ENCODE results near the gene PPM1H.
"Not testable (repeated sequence)": the region's sequence is repeated elsewhere in the genome, so short reads cannot be mapped to it uniquely, and the experiment has no call there.

PPM1H gene

GRCh38 chr12:62834971-62835547 lies 99.9 kb downstream of the PPM1H start:
- DNase-seq (ENCODE audit: low spot score), result no peak

- DNase-seq (ENCODE audit: low spot score), result no peak
Observed at GRCh38 chr12:62834406-62834805, 100.5 kb downstream of the PPM1H start.

DNA sequence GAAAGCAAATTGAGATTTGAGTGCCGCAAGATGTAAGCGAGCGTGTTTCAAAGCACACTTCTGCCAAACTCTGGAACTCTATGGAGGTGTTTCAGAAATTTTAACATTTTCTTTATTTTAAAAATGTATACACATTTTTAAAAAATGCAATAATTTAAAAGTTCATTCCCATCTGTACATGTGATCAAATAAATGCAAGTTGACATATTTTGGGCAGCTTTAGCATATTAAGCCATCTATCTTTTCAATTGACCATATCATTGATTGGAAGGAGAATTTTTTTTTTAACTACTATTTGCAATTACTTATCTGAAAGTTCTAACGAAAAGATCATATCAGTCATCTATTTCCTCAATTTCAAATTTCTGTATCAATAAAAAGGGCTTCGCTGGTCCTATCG lies 101.3 kb downstream of the PPM1H start:
- no peak for DNase-seq (ENCODE audit: low spot score)

DNA sequence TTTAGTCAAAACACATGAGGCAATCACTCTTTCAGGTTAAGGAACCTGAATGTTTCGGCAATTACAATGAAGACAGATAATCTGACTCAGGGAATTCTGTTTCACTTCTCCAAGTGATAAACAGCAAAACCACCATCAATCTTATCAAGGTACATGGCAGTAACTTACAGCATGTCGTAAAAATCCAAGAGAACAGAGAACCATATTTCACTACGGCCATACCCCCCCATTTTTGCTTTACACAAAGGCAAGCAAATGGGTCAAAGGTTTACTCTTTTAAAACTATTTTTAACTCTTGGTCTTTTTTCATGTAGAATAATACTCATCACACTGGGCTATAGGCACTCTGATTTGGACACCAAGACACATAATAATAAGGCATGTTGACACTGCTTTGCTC lies 102.4 kb downstream of the PPM1H start:
- no peak for DNase-seq (ENCODE audit: low spot score)

- DNase-seq (ENCODE audit: low spot score), result no peak
Observed at GRCh38 chr12:62832027-62832426, 102.9 kb downstream of the PPM1H start.

DNA sequence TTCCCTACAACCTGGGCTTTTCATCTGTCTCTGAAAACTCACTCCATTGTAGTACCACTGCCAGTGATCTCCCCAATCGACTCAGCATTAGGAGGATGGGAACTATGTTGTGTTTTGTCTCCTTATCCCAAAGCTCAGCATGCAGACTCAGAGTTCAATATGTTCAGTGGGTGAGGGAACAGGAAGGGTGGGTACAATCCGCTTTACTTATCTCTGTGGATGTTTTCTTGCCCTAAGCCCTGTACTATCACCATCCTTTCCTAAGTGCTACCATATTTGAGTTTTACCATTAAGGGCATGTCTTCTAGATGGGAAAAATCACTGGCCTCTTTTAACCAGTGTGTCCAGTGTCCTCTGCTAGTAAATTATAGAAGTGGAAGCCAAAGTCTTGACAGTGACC lies 107.1 kb downstream of the PPM1H start:
- DNase-seq (ENCODE audit: low spot score), result no peak

GRCh38 chr12:62827042-62827441 lies 107.9 kb downstream of the PPM1H start:
- no peak for DNase-seq (ENCODE audit: low spot score)

- DNase-seq (ENCODE audit: low spot score), result no peak
Observed at GRCh38 chr12:62817556-62818271, 117.2 kb downstream of the PPM1H start.

- DNase-seq (ENCODE audit: low spot score), result no peak
Observed at GRCh38 chr12:62814243-62814642, 120.7 kb downstream of the PPM1H start.

DNA sequence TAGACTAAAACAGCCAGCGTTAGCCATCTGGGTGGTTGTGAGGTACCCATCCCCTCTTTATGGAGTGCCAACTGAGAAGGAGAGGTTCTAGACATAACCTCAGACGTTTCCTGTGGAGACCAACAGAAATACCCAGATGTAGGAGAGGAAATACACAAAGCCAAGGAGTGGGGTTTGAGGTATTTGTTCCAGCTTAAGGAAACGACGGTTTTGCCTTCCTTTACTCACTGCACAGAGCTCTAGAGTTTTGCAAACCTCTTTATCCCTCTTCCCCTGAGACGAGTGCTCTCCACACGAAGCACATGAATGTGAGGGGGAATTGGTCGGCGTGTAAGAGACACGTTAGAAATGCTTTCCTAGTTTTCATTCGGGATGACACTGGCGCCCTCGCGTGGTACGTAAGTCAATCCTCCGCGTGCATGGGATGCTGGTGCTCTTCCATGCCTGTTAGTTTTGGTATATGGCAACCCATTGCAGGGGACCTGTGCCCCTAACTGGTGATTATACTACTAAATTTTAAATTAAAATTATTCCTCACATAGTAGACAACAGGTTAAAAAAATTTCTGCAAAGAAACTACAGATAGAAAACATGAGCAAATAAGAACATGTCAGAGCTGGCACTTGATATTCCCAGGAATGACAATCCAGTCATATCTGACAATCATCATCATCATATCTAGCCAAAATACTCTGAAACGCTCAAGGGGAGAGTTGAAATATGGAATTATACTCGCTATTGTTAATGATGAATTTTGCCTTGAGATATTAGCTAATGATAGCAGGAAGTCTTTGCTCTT lies 121.7 kb downstream of the PPM1H start:
- DNase-seq (ENCODE audit: low spot score), result peak; percentile 77

DNA sequence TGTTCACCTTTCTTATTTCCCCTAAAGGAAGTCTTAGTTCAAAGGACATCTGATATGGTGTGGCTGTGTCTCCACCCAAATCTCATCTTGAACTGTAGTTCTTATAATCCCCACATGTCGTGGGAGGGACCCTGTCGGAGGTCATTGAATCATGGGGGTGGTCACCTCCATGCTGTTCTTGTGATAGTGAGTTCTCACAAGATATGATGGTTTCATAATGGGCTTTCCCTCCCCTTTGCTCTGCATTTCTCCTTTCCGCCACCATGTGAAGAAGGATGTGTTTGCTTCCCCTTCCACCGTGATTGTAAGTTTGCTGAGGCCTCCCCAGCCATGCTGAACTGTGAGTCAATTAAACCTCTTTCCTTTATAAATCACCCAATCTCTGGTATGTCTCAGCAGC lies 123.5 kb downstream of the PPM1H start:
- not testable (repeated sequence) for DNase-seq (ENCODE audit: low spot score)

- no peak for DNase-seq (ENCODE audit: low spot score)
Observed at GRCh38 chr12:62808166-62808879, 126.6 kb downstream of the PPM1H start.

DNA sequence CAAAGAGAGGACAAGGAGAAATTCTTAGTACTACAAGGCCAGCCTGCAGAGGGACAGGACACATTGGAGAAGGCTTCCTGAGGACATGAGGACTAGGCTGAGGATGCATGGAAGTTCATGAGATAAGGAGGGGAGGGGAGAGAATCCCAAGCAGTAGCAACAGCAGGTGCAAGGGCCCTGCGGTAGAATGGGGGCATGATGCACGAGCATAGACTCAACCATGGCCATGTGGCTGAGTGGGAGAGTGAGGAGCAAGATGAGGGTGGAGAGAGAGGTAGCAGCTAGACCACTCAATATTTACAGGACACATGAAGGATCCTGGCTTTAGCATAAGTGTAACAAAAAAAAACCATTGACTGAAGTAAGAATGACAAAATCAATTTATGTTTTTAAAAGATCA lies 128.1 kb downstream of the PPM1H start:
- no peak for DNase-seq (ENCODE audit: low spot score)

GRCh38 chr12:62806244-62806836 lies 128.6 kb downstream of the PPM1H start:
- DNase-seq (ENCODE audit: low spot score), result no peak

DNA sequence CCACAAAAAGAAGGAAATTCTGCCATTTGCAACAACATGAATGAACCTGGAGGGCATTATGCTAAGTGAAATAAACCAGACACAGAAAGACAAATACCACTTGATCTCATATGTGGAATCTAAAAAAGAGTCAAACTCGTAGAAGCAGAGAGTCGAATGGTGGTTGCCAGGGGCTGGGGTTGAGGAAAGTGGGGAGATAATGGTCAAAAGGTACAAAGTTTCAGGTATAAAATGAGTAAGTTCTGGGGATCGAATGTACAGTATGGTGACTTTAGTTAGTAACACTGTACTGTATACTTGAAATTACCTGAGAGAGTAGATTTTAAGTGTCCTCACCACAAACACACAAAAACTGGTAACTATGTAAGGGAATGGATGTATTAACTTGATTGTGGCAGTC lies 129.4 kb downstream of the PPM1H start:
- no peak for DNase-seq (ENCODE audit: low spot score)

GRCh38 chr12:62803756-62804155 lies 131.2 kb downstream of the PPM1H start:
- DNase-seq (ENCODE audit: low spot score), result no peak

DNA sequence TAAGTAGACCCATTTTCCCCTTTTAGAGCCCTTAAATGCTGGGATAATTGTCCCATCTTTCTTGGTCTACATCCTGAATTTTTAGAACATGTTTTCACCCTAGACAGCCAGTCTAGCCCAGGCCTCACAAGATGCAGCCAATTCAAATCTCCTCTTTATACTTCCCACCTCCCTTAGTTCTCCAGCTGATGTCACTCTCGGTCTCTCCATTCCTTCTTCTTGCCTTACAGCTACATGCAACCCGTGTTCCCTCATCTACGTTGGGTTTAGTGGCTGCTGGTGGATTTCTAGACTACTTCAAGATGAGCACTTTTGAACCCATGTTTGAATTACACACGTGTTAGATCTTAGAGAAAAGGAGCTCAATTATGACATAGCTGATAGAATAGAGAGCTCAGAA lies 132.0 kb downstream of the PPM1H start:
- DNase-seq (ENCODE audit: low spot score), result no peak

DNA sequence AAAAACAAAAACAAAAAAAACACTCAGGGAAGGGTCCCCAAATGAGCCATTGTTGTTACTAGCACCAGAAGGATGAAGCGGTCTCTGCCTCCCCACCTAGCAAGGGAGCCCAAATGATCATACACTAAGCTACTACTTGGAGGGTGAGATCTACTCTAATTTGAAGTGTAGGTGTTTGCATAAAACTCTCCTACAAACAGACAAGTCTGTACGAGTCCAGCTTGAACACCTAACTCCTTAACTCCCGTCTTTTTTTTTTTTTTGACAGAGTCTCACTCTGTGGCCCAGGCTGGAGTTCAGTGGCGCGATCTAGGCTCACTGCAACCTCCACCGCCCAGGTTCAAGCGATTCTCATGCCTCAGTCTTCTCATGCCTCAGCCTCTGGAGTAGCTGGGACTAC lies 132.6 kb downstream of the PPM1H start:
- DNase-seq (ENCODE audit: low spot score), result no peak

DNA sequence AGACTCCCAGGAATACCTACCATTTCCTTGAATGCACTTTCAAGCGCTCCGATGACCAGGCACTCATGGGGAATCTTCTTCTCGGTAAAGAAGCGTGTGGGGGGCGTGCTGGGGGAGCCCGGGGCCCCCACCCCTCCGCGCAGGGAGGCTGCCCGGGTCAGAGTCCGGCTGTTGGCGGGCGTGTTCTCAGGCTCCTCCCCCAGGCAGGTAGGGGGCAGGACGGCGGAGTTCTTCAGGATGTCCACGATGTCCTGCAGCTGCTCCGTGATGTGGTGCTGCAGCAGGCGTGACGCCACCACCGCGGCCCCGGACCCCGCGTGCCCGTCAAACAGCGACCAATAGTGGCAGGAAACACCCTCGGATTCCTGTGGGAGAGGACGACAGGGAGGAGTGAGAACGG lies 133.2 kb downstream of the PPM1H start:
- no peak for DNase-seq (ENCODE audit: low spot score)

DNA sequence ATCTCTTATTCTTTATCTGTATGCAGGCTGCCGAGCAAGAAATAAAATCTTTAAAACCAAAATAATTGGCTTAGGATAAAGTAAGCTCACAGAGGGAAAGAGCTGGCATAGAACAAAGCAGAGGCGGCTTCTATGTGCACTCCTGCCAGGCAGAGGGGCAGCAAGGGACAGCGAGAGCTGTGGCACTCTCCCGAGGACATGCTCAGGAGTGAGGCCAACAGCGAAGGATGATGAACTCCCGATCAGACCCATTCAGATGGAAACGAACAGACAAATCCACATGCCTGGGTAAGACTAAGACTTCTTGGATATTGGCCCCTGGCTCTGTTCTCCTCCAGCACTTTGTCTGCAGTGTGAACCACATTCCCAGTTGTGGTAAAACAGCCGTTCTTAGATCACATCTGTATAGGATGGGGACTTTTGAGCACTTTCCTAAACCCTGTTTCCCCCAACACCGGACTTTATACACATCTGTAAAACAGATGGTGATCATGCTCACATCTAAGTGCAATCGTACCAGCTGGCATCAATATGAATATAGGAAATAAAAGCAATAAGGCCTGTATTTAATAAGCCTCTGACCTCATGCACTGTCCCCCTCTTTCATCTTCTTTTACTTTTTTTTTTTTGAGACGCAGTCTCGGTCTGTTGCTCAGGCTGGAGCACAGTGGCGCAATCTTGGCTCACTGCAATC lies 134.1 kb downstream of the PPM1H start:
- DNase-seq (ENCODE audit: low spot score), result no peak

DNA sequence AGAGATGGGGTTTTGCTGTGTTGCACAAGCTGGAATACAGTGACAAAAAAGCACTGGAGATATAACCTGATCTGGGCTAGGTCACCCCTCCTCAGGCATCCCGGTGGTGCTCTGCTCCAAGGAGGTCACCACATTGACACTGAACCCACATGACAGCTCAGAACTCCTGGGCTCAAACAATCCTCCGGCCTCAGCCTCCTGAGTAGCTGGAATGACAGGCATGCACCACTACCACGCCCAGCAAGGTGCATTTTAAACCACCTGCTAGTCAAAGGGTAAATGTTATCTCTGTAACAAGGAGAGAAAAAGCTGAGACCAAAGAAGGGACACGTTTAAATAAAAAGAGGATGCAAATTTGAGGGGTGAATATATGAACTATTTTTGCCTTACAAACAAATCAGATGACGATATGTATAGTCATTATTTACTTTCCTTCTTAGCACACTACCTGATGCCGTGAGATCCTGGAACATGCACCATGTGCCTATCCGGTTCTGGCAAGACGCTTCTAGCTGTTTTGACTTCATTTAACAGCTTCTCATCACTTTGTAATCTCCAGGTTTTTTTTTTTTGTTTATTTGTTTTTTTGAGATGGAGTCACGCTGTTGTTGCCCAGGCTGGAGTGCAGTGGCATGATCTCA lies 135.1 kb downstream of the PPM1H start:
- DNase-seq (ENCODE audit: low spot score), result no peak
